Lower leg skin (tissue), 4 donors: ENCODE measurements around the gene THBS3. TPM values are rescaled to one million over a fixed set of nuclear protein-coding genes. Genes with fewer than 3 reads are reported as not detected.

Source experiments
- DNase-seq, 2 donors: peaks; one replicate each; pipeline ENCODE4 v3.0.0-alpha.2; 2019; ENCODE audit warnings: low spot score in 2 of 2
- H3K4me3 ChIP-seq: fragments of 200-600 bp; sonication (generic); 2 replicates; pipeline ENCODE4 v1.5.1; 2017; ENCODE audit warnings: mild to moderate bottlenecking, low read depth; ENCODE audit not compliant: poor library complexity, severe bottlenecking
- POLR2A ChIP-seq, 2 donors: fragments of 450-650 bp; IDR thresholded peaks; one replicate each; pipeline ENCODE4 v1.6.1; 2016 to 2017; ENCODE audit warnings: antibody characterized with exemption in 2 of 2, mild to moderate bottlenecking in 1 of 2, moderate library complexity in 1 of 2
- WGBS, 2 donors: methylation state at CpG; one replicate each; pipeline ENCODE4 v1.1.5; 2018; 5-methylcytosine and 5-hydroxymethylcytosine counted together
- intact Hi-C: fragments of 100-400 bp; cut with DNase I; formaldehyde crosslinking; loops from one replicate; pipeline ENCODE4 v1.15.0; 2023; ENCODE audit warnings: low total_unique reads
- total RNA-seq, 4 donors: library from RNA; depleted of rRNA; stranded (reverse); fragments of >200 nt; gene quantifications; one replicate each; pipeline ENCODE4 v1.1.0, GENCODE V29; 2016
- TF ChIP-seq, protein P1 (sequence below), 3 donors: fragments of 450-650 bp; IDR thresholded peaks; one replicate each; pipeline ENCODE4 v1.5.1; 2016; ENCODE audit warnings: antibody characterized with exemption in 3 of 3, mild to moderate bottlenecking in 3 of 3, moderate library complexity in 2 of 3

Gene THBS3
- total RNA-seq, 4 donors from 2014 or later = 15.6 to 26.6 (median 20.2) TPM

DNA sequence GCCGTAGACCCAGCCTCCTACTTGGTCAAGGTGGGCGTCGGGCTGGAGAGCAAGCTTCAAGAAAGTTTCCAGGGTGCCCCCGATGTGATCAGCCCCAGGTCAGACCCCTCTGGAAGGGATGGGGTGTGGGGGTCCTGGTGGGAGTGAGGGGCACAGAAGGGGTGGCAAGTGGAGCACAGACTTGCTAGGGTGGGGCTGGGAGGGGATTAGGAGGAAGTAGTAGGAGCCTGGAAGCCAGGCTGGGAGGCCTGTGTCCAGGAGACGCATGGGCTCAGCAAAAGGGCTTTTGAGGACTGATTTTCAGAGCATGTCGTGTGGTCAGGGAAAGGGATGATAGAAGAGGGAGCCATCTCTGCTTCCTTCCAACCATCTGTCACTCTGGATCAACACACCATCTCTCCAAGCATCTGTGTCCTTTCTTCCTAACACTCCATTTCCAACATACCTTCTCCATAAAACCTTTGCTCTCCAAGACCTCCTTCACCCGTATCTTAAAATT is 25.6 kb downstream of the THBS3 start:
- no peak overlapping the region for H3K4me3 ChIP-seq
- intact Hi-C loops = no loop called here
- no peak for DNase-seq
- 85 to 86% methylated on average over 7 of the region's 7 CpGs for WGBS, 2 donors
- TF ChIP-seq POLR2A (IDR thresholded peaks at IDR 0.05) = no peak
- TF ChIP-seq, protein P1, sequence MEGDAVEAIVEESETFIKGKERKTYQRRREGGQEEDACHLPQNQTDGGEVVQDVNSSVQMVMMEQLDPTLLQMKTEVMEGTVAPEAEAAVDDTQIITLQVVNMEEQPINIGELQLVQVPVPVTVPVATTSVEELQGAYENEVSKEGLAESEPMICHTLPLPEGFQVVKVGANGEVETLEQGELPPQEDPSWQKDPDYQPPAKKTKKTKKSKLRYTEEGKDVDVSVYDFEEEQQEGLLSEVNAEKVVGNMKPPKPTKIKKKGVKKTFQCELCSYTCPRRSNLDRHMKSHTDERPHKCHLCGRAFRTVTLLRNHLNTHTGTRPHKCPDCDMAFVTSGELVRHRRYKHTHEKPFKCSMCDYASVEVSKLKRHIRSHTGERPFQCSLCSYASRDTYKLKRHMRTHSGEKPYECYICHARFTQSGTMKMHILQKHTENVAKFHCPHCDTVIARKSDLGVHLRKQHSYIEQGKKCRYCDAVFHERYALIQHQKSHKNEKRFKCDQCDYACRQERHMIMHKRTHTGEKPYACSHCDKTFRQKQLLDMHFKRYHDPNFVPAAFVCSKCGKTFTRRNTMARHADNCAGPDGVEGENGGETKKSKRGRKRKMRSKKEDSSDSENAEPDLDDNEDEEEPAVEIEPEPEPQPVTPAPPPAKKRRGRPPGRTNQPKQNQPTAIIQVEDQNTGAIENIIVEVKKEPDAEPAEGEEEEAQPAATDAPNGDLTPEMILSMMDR (IDR thresholded peaks at IDR 0.05) = no peak

- intact Hi-C loops = no loop called here
- no peak for TF ChIP-seq POLR2A (IDR thresholded peaks at IDR 0.05)
- TF ChIP-seq, protein P1 (IDR thresholded peaks at IDR 0.05) = no peak
- 93 to 94% methylated on average over 18 of the region's 18 CpGs for WGBS, 2 donors
- no peak overlapping the region for H3K4me3 ChIP-seq
- no peak for DNase-seq
Observed at GRCh38 chr1:155181371-155182051, 26.2 kb downstream of the THBS3 start.

- intact Hi-C loops = no loop called here
- H3K4me3 ChIP-seq = no peak overlapping the region
- DNase-seq = peak in 1 of 2 donors; percentile 82
- TF ChIP-seq, protein P1 (IDR thresholded peaks at IDR 0.05) = no peak
- TF ChIP-seq POLR2A (IDR thresholded peaks at IDR 0.05) = no peak
- 87% methylated on average over 30 to 31 of the region's 31 CpGs for WGBS, 2 donors
Observed at GRCh38 chr1:155179112-155180031, 28.3 kb downstream of the THBS3 start.

- no peak for TF ChIP-seq POLR2A (IDR thresholded peaks at IDR 0.05)
- TF ChIP-seq, protein P1 (IDR thresholded peaks at IDR 0.05) = no peak
- H3K4me3 ChIP-seq = no peak overlapping the region
- peak in 1 of 2 donors; percentile 84 for DNase-seq
- intact Hi-C loops = no loop called here
- 81% methylated on average over 30 of the region's 30 CpGs for WGBS, 2 donors
Observed at GRCh38 chr1:155178441-155179111, 29.1 kb downstream of the THBS3 start.

DNA sequence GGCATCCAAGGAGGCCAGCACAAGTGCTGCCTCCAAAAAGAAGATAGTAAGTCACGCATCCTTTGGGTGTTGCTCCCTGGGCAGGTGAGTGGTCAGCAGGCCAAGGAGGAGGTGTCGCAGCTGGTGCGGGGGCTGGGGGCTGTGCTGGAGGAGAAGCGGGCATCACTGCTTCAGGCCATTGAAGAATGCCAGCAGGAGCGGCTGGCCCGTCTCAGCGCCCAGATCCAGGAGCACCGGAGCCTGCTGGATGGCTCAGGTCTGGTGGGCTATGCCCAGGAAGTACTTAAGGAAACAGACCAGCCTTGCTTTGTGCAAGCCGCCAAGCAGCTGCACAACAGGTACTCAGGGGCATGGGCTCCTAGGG is 29.8 kb downstream of the THBS3 start:
- intact Hi-C loops = no loop called here
- no peak overlapping the region for H3K4me3 ChIP-seq
- peak in 1 of 2 donors; percentile 65 for DNase-seq
- WGBS, 2 donors = 89 to 94% methylated on average over 9 of the region's 9 CpGs
- TF ChIP-seq, protein P1 (IDR thresholded peaks at IDR 0.05) = no peak
- TF ChIP-seq POLR2A (IDR thresholded peaks at IDR 0.05) = no peak
